HG02840 (cell line): Measurements from ENCODE around the gene DLK2.

Source experiments
- ATAC-seq: cut with Tn5 transposase; IDR thresholded peaks from one replicate; pipeline ENCODE4 v1.9.1; 2021; ENCODE audit warnings: mild to moderate bottlenecking, moderate library complexity, moderate number of reproducible peaks; ENCODE audit not compliant: unreplicated experiment, low FRiP score

DLK2 gene

GRCh38 chr6:43454696-43455530 is 435 bp downstream of the DLK2 start:
- ATAC-seq = no peak

GRCh38 chr6:43454290-43454695 is 1.1 kb downstream of the DLK2 start:
- no peak for ATAC-seq

DNA sequence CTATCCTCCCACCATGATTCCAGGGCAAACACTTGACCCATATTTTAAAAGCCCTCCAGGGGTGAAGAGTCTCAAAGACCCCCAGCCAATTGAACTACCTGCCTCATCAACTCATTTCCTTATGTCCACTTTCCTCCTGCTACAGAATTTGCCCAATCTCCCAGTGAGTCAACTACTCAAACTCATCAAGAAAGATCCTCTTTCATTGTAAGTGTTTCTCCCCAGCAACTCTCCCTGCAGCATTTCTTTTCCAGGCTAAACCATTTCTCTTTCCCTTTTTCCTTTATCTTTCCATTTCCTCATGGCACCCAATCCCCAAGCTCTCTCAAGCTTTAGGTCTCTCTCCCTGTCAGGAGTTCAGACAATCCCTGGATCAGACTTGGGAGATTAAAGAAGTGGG is 1.5 kb downstream of the DLK2 start:
- ATAC-seq = no peak

GRCh38 chr6:43452896-43453295 is 2.5 kb downstream of the DLK2 start:
- ATAC-seq = no peak

GRCh38 chr6:43451939-43452338 is 3.4 kb downstream of the DLK2 start:
- no peak for ATAC-seq

- ATAC-seq = no peak
Observed at GRCh38 chr6:43451348-43451747, 4.0 kb downstream of the DLK2 start.

- ATAC-seq = no peak
Observed at GRCh38 chr6:43450699-43451131, 4.6 kb downstream of the DLK2 start.

DNA sequence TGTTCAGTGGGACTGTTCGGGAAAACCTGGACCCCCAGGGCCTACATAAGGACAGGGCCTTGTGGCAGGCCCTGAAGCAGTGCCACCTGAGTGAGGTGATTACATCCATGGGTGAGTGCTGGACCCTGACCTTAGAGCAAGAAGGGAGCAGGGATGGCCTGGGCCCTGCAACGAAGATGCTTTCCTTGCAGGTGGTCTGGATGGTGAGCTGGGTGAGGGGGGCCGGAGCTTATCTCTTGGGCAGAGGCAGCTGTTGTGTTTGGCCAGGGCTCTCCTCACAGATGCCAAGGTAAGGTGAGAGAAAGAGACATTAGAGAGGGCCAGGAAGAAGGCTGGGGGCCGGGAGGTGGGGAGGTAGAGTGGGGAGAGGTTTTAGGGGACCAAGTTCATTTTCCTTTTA is 6.4 kb downstream of the DLK2 start:
- no peak for ATAC-seq

DNA sequence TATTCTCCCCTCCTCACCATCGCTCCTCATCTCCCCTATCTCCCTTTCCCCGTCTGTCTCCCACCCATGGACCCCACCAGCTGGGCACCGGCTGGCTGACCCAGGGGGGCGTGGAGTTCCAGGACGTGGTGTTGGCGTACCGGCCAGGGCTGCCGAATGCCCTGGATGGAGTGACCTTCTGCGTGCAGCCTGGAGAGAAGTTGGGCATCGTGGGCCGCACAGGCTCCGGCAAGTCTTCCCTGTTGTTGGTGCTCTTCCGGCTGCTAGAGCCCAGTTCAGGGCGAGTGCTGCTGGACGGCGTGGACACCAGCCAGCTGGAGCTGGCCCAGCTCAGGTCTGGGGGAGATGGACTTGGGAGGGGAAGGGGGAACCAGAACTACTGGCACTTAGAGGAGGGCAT is 7.7 kb downstream of the DLK2 start:
- no peak for ATAC-seq

- ATAC-seq = no peak
Observed at GRCh38 chr6:43445576-43445975, 9.8 kb downstream of the DLK2 start.

GRCh38 chr6:43444582-43444981 is 10.8 kb downstream of the DLK2 start:
- ATAC-seq = no peak

- ATAC-seq = no peak
Observed at GRCh38 chr6:43444036-43444435, 11.3 kb downstream of the DLK2 start.

- no peak for ATAC-seq
Observed at GRCh38 chr6:43442935-43443334, 12.4 kb downstream of the DLK2 start.

GRCh38 chr6:43437700-43438099 is 17.6 kb downstream of the DLK2 start:
- no peak for ATAC-seq

- no peak for ATAC-seq
Observed at GRCh38 chr6:43436577-43437282, 18.6 kb downstream of the DLK2 start.

DNA sequence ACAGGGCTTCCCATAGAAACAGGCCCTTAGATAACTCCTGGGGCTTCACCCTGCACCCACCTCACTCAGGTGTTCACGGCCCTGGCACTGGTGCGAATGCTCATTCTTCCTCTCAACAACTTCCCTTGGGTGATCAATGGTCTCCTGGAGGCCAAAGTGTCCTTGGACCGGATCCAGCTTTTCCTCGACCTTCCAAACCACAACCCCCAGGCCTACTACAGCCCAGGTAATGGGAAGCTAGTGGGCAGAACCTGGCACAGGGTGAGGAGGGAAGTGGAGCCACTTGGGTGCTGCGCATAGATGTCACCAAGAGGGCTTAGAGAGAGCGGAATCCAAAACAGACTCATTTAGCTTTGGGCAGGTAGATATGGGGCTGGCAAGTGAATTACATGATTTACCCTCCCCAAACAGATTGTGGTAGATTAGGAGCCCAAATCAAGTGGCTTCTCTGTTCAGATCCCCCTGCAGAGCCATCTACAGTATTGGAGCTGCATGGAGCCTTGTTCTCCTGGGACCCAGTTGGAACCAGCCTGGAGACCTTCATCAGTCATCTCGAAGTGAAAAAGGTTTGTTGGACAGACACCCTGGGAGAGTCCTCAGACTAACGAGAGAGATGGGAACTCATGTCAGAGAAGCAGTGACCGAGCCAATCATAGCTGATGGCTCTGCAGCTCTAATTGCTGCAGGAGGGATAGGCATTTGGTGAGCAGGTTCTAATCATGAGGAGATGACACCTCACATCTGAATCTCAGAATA is 19.5 kb downstream of the DLK2 start:
- ATAC-seq = no peak

DNA sequence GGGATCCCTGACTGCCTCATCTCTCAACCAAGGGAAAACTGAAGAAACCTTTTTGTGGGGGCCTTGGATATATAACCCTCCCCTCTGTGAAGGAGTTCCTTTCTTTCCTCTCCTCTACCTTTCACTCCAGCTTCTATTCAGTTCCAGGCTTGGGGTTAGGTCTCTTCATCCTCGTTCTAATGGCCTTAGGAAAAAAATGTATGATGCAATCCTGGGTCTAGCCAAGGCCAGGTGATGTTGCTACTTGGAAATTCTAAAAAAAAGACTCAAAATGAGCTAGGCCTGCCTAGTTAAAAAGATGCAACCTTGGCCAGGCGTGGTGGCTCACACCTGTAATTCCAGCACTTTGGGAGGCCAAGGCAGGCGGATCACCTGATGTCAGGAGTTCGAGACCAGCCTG is 20.4 kb downstream of the DLK2 start:
- ATAC-seq = no peak

DNA sequence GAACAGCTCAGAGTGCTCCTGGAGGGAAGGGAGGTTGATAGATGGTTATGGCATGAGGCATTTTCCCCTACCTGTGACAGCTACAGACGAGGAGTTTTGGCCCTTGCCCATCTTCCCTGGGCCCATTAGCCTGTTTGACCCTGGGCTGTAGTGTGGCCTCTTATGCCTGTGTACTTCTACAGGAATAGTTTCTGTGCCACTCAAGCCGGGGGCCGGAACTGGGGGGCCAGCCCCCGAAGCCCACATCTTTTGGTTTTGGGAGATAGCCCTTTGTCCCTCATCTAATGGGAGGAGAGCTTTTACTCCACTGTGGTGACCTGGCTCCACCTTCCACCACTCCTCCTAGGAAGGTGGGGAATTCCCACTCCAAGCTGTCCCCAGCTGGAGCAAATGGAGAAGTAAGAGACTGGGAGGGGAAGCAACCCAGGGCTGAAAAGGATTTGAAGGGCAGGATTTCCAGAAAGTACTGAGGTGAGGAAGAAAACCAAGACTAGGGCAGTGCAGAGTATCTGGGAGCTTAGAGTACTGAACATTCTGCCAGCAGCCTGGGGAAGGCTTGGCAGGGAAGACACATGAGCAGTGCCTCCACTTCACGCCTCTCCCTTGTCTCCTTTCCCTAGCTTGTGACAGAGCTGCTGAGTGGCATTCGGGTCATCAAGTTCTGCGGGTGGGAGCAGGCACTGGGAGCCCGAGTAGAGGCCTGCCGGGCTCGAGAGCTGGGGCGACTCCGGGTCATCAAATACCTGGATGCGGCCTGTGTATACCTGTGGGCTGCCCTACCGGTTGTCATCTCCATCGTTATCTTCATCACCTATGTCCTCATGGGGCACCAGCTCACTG is 21.1 kb downstream of the DLK2 start:
- no peak for ATAC-seq

- no peak for ATAC-seq
Observed at GRCh38 chr6:43433148-43433547, 22.2 kb downstream of the DLK2 start.
